Measurements from ENCODE around the gene NUP98.

DNA sequence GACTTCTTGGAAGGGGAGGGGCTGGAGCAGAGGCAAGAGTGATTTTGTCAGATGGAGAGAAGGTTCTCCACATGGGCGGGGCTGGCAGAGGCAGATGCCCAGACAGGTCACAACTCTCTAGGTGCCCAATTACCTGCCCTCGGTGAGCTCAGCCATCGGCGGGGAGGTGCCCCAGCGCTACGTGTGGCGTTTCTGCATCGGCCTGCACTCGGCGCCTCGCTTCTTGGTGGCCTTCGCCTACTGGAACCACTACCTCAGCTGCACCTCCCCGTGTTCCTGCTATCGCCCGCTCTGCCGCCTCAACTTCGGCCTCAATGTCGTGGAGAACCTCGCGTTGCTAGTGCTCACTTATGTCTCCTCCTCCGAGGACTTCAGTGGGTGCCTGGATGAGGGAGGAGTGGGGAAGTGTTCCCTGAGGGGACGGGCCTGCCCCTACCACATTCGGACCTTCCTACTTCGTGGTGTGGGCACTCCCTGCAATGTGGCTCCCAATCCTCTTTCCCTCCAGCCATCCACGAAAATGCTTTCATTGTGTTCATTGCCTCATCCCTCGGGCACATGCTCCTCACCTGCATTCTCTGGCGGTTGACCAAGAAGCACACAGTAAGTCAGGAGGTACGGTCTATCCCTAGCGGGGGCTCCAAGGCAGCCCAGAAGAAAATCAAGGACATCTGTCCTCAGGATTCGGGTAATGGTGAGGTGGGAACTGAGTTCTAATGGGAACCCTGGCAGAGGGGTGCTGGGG lies 26.6 kb upstream of the NUP98 start:
- TF ChIP-seq, protein P1, sequence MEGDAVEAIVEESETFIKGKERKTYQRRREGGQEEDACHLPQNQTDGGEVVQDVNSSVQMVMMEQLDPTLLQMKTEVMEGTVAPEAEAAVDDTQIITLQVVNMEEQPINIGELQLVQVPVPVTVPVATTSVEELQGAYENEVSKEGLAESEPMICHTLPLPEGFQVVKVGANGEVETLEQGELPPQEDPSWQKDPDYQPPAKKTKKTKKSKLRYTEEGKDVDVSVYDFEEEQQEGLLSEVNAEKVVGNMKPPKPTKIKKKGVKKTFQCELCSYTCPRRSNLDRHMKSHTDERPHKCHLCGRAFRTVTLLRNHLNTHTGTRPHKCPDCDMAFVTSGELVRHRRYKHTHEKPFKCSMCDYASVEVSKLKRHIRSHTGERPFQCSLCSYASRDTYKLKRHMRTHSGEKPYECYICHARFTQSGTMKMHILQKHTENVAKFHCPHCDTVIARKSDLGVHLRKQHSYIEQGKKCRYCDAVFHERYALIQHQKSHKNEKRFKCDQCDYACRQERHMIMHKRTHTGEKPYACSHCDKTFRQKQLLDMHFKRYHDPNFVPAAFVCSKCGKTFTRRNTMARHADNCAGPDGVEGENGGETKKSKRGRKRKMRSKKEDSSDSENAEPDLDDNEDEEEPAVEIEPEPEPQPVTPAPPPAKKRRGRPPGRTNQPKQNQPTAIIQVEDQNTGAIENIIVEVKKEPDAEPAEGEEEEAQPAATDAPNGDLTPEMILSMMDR (IDR thresholded peaks at IDR 0.05), result no peak
- TF ChIP-seq EZH2phosphoT487 (IDR thresholded peaks at IDR 0.05), result no peak
